Keratinocyte (primary cell): Measurements from ENCODE around the gene CYB5R4. TPM values are rescaled to one million over a fixed set of nuclear protein-coding genes. Genes with fewer than 3 reads are reported as not detected.

Experiments used
- DNase-seq: peaks from one replicate; pipeline ENCODE4 v3.0.0-alpha.2; 2011; ENCODE audit warnings: low read depth, missing footprints, low spot score
- FAIRE-seq: peaks from 2 replicates; lab custom pipeline; 2011; peaks lifted over from hg19 to GRCh38; lab: Jason Lieb, UNC
- H2AFZ ChIP-seq: 2 replicates; pipeline ENCODE4 v1.6.0; 2012; ENCODE audit warnings: low read length, control low read depth, inconsistent platforms; ENCODE audit not compliant: control insufficient read depth
- H3K27ac ChIP-seq: 2 replicates; pipeline ENCODE4 v1.5.1; 2011; ENCODE audit warnings: low read length; ENCODE audit not compliant: control insufficient read depth, insufficient read depth
- H3K27me3 ChIP-seq: 3 replicates; pipeline ENCODE4 v1.6.0; 2011; ENCODE audit warnings: low read length; ENCODE audit not compliant: control insufficient read depth, insufficient read depth; ENCODE audit errors: extremely low read depth
- H3K36me3 ChIP-seq, 2 experiments: 2 replicates in 1 of 2; 3 replicates in 1 of 2; pipeline ENCODE4 v1.5.1; 2011; ENCODE audit warnings: low read length in 2 of 2, mild to moderate bottlenecking in 1 of 2; ENCODE audit not compliant: control insufficient read depth in 2 of 2, insufficient read depth in 2 of 2; ENCODE audit errors: extremely low read depth in 1 of 2
- H3K4me1 ChIP-seq: 3 replicates; pipeline ENCODE4 v1.5.1; 2011; ENCODE audit warnings: low read length; ENCODE audit not compliant: control insufficient read depth, insufficient read depth; ENCODE audit errors: extremely low read depth
- H3K4me2 ChIP-seq: 3 replicates; pipeline ENCODE4 v1.6.0; 2011; ENCODE audit warnings: low read depth, low read length; ENCODE audit not compliant: control insufficient read depth, insufficient read depth; ENCODE audit errors: extremely low read depth
- H3K4me3 ChIP-seq, 3 experiments: fragments of 200-600 bp in 1 of 3; sonication (generic) in 1 of 3; 2 replicates in 2 of 3; 3 replicates in 1 of 3; pipeline ENCODE4 v1.5.1; 2011 to 2016; ENCODE audit warnings: low read length in 3 of 3, mild to moderate bottlenecking in 3 of 3, control low read depth in 2 of 3, inconsistent platforms in 1 of 3, low read depth in 1 of 3, mixed read lengths in 1 of 3, mixed run types in 1 of 3, moderate library complexity in 1 of 3; ENCODE audit not compliant: control insufficient read depth in 2 of 3, insufficient read depth in 2 of 3; ENCODE audit errors: extremely low read depth in 1 of 3
- H3K79me2 ChIP-seq: 2 replicates; pipeline ENCODE4 v1.6.0; 2012; ENCODE audit warnings: low read length; ENCODE audit not compliant: control insufficient read depth, insufficient read depth
- H3K9ac ChIP-seq: 3 replicates; pipeline ENCODE4 v1.6.0; 2011; ENCODE audit warnings: low read length; ENCODE audit not compliant: control insufficient read depth, insufficient read depth; ENCODE audit errors: extremely low read depth
- H3K9me1 ChIP-seq: 3 replicates; pipeline ENCODE4 v1.6.0; 2011; ENCODE audit warnings: low read length; ENCODE audit not compliant: control insufficient read depth, insufficient read depth; ENCODE audit errors: extremely low read depth
- H3K9me3 ChIP-seq: 2 replicates; pipeline ENCODE4 v1.5.1; 2012; ENCODE audit warnings: low read depth, low read length; ENCODE audit not compliant: control insufficient read depth
- H4K20me1 ChIP-seq: 3 replicates; pipeline ENCODE4 v1.6.0; 2011; ENCODE audit warnings: low read length; ENCODE audit not compliant: control insufficient read depth, insufficient read depth; ENCODE audit errors: extremely low read depth
- EZH2 ChIP-seq: IDR thresholded peaks from one replicate; pipeline ENCODE4 v1.6.1; 2012; ENCODE audit warnings: inconsistent platforms, mild to moderate bottlenecking, low read length, moderate library complexity
- dilution Hi-C: fragments of 300-500 bp; cut with MboI; formaldehyde crosslinking; loops from one replicate; pipeline ENCODE4 v1.7.0; 2020; ENCODE audit warnings: low sequenced_read_pairs; ENCODE audit not compliant: extremely low pct_ligation_motif_present
- polyA plus RNA-seq, 5 experiments: library from polyadenylated mRNA; depleted of rRNA in 3 of 5; stranded (reverse) in 3 of 5; stranded (forward) in 1 of 5; unstranded in 1 of 5; fragments of >200 nt; gene quantifications; 1 replicate in 1 of 5; 2 replicates in 3 of 5; 3 replicates in 1 of 5; pipeline versions ENCODE4 v1.2.1 to v1.2.3, GENCODE V29; 2011 to 2012; ENCODE audit warnings: missing spikeins in 2 of 5, low read depth in 1 of 5, low replicate concordance in 1 of 5
- TF ChIP-seq, protein P1 (sequence below), 3 experiments: IDR thresholded peaks in 1 of 3; conservative IDR thresholded peaks in 1 of 3; optimal IDR thresholded peaks in 1 of 3; 2 replicates in 2 of 3; 3 replicates in 1 of 3; pipeline versions ENCODE3 to v1.5.1; 2011; ENCODE audit warnings: low read length in 3 of 3, mild to moderate bottlenecking in 3 of 3, moderate library complexity in 2 of 3, control low read depth in 1 of 3, inconsistent platforms in 1 of 3; ENCODE audit not compliant: insufficient read depth in 2 of 3; ENCODE audit errors: extremely low read depth in 1 of 3

The CYB5R4 gene
- polyA plus RNA-seq, 1 donor (not counting 4 experiments of a cell fraction or from before 2014, with no cell fraction given), result 14.0 TPM

DNA sequence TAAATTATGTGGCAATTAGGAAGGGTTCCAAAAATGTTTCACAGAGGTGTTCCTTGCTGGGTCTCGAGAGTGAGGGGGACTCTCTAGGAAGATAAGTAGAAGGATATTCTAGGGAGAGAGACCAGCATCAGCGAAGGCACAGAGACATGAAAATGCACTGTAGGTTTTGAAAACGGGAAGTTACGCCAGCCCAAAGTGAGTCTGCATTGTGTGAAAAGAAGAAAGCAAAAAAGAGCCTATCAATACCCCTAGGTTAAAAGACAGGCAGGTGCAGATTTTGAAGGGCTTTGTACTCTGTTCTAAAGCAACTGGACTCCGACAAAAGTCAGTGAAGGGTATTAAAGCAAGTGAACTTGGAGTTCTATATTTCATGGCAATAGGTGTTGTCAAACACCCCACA lies 148.4 kb downstream of the CYB5R4 start:
- TF ChIP-seq, protein P1, sequence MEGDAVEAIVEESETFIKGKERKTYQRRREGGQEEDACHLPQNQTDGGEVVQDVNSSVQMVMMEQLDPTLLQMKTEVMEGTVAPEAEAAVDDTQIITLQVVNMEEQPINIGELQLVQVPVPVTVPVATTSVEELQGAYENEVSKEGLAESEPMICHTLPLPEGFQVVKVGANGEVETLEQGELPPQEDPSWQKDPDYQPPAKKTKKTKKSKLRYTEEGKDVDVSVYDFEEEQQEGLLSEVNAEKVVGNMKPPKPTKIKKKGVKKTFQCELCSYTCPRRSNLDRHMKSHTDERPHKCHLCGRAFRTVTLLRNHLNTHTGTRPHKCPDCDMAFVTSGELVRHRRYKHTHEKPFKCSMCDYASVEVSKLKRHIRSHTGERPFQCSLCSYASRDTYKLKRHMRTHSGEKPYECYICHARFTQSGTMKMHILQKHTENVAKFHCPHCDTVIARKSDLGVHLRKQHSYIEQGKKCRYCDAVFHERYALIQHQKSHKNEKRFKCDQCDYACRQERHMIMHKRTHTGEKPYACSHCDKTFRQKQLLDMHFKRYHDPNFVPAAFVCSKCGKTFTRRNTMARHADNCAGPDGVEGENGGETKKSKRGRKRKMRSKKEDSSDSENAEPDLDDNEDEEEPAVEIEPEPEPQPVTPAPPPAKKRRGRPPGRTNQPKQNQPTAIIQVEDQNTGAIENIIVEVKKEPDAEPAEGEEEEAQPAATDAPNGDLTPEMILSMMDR (optimal IDR thresholded peaks at IDR 0.05 in 1 of 3, IDR thresholded peaks at IDR 0.05 in 1 of 3, conservative IDR thresholded peaks at IDR 0.05 in 1 of 3; ENCODE audit: extremely low read depth in 1 of 3, insufficient read depth in 2 of 3, low read length in 3 of 3), result no peak
- TF ChIP-seq EZH2, result no peak
- dilution Hi-C loops, result no loop called here
- Histone ChIP-seq H3K27me3 (no peaks in the 10 kb centered on the region), H3K4me1 (no peaks in the 10 kb centered on the region), H2AFZ (no peak overlapping the region), H3K4me2 (no peak overlapping the region), H3K36me3 (no peaks in the 10 kb centered on the region), H3K4me3 (no peak overlapping the region), H3K9me3 (no peaks in the 10 kb centered on the region), H4K20me1 (no peaks in the 10 kb centered on the region), H3K79me2 (no peaks in the 10 kb centered on the region), H3K9me1 (no peaks in the 10 kb centered on the region), H3K9ac (no peak overlapping the region), H3K27ac (no peak overlapping the region)
- FAIRE-seq (no peak), DNase-seq (no peak)

GRCh38 chr6:84013354-84013753 lies 153.9 kb downstream of the CYB5R4 start:
- dilution Hi-C loops, result no loop called here

More at GRCh38 chr6:84013354-84013753, 153.9 kb downstream of the CYB5R4 start:
- no peaks in the 10 kb centered on the region for H3K9me3 ChIP-seq
- no peaks in the 10 kb centered on the region for H3K27me3 ChIP-seq
- H3K79me2 ChIP-seq, result no peaks in the 10 kb centered on the region
- no peak overlapping the region for H2AFZ ChIP-seq
- H3K27ac ChIP-seq, result no peak overlapping the region
- TF ChIP-seq, protein P1 (optimal IDR thresholded peaks at IDR 0.05 in 1 of 3, IDR thresholded peaks at IDR 0.05 in 1 of 3, conservative IDR thresholded peaks at IDR 0.05 in 1 of 3; ENCODE audit: extremely low read depth in 1 of 3, insufficient read depth in 2 of 3, low read length in 3 of 3), result no peak
- no peak for TF ChIP-seq EZH2
- no peaks in the 10 kb centered on the region for H3K9me1 ChIP-seq
- H3K9ac ChIP-seq, result no peak overlapping the region
- no peak overlapping the region for H3K4me2 ChIP-seq
- H3K36me3 ChIP-seq, result no peaks in the 10 kb centered on the region
- no peaks in the 10 kb centered on the region for H3K4me1 ChIP-seq
- H4K20me1 ChIP-seq, result no peaks in the 10 kb centered on the region
- DNase-seq, result no peak
- FAIRE-seq, result no peak
- H3K4me3 ChIP-seq, result no peak overlapping the region
